B cell (primary cell): ENCODE results near the gene SGCD. TPM values are rescaled to one million over a fixed set of nuclear protein-coding genes. Genes with fewer than 3 reads are reported as not detected.

Experiments used
- ATAC-seq: fragments of 200-7000 bp; cut with Tn5 transposase; one replicate; pipeline ENCODE4 v1.10.0; 2021; ENCODE audit warnings: low read depth, mild to moderate bottlenecking, moderate number of reproducible peaks, moderate library complexity
- CTCF ChIA-PET: fragments of 350-600 bp; sonication (Branson Sonifier 250); formaldehyde crosslinking; loops from one replicate; lab custom pipeline; 2021; ENCODE audit warnings: antibody characterized with exemption, inconsistent platforms; lab: Charles Lee
- POLR2A ChIA-PET: fragments of 350-600 bp; sonication (Branson Sonifier 250); formaldehyde crosslinking; loops from one replicate; lab custom pipeline; 2021; ENCODE audit warnings: antibody characterized with exemption; lab: Charles Lee
- DNase-seq: peaks from one replicate; pipeline ENCODE4 v3.0.0; 2013
- H2AFZ ChIP-seq: 2 replicates; pipeline ENCODE4 v1.6.1; 2012; ENCODE audit warnings: mild to moderate bottlenecking, low read depth, low read length; ENCODE audit not compliant: insufficient read depth, poor library complexity, severe bottlenecking
- H3K27ac ChIP-seq, 2 donors: 1 replicate in 1 of 2; 2 replicates in 1 of 2; pipeline ENCODE4 v1.5.1; 2012 to 2013; ENCODE audit warnings: low read length in 2 of 2, mild to moderate bottlenecking in 2 of 2, moderate library complexity in 1 of 2
- H3K27me3 ChIP-seq, 4 experiments: fragments of 200-600 bp in 1 of 4; sonication (generic) in 1 of 4; replicated peaks in 1 of 4; 1 replicate in 2 of 4; 2 replicates in 2 of 4; pipeline versions ENCODE4 v1.6.1 to v1.7.0; 2013 to 2016; ENCODE audit warnings: low read length in 3 of 4, mild to moderate bottlenecking in 2 of 4, mixed read lengths in 1 of 4, moderate library complexity in 1 of 4; ENCODE audit not compliant: insufficient read depth in 4 of 4, control insufficient read depth in 3 of 4; ENCODE audit errors: control extremely low read depth in 1 of 4
- H3K36me3 ChIP-seq, 2 experiments: replicated peaks in 1 of 2; 1 replicate in 1 of 2; 2 replicates in 1 of 2; pipeline versions ENCODE4 v1.6.1 to v1.7.1; 2013; ENCODE audit warnings: low read length in 1 of 2; ENCODE audit not compliant: insufficient read depth in 2 of 2, control insufficient read depth in 1 of 2; ENCODE audit errors: control extremely low read depth in 1 of 2, extremely low read depth in 1 of 2
- H3K4me1 ChIP-seq, 2 donors: fragments of 200-600 bp in 1 of 2; sonication (generic) in 1 of 2; 1 replicate in 1 of 2; 2 replicates in 1 of 2; pipeline versions ENCODE4 v1.5.1 to v1.6.1; 2013 to 2017; ENCODE audit warnings: low read length in 2 of 2; ENCODE audit not compliant: control insufficient read depth in 2 of 2, insufficient read depth in 2 of 2
- H3K4me2 ChIP-seq: replicated peaks from 2 replicates; pipeline ENCODE3; 2012; ENCODE audit warnings: mild to moderate bottlenecking, low read depth, low read length; ENCODE audit not compliant: poor library complexity, severe bottlenecking
- H3K4me3 ChIP-seq, 5 experiments: fragments of 200-600 bp in 1 of 5; sonication (generic) in 1 of 5; 1 replicate in 3 of 5; 2 replicates in 2 of 5; pipeline versions ENCODE4 v1.5.1 to v1.7.0; 2011 to 2016; ENCODE audit warnings: low read length in 4 of 5, mild to moderate bottlenecking in 4 of 5, low read depth in 2 of 5, control low read depth in 1 of 5, moderate library complexity in 1 of 5; ENCODE audit not compliant: insufficient read depth in 1 of 5; ENCODE audit errors: control extremely low read depth in 1 of 5, extremely low read depth in 1 of 5
- H3K79me2 ChIP-seq: fragments of 200-600 bp; sonication (generic); one replicate; pipeline ENCODE4 v1.6.0; 2016; ENCODE audit warnings: low read length; ENCODE audit not compliant: control insufficient read depth, insufficient read depth
- H3K9ac ChIP-seq: fragments of 200-600 bp; sonication (generic); 2 replicates; pipeline ENCODE4 v1.6.1; 2017; ENCODE audit warnings: mild to moderate bottlenecking, low read length, moderate library complexity
- H3K9me3 ChIP-seq, 3 donors: one replicate each; pipeline versions ENCODE4 v1.6.1 to v1.7.1; 2013; ENCODE audit warnings: low read length in 2 of 3; ENCODE audit not compliant: control insufficient read depth in 2 of 3, insufficient read depth in 1 of 3; ENCODE audit errors: control extremely low read depth in 1 of 3
- H4K20me1 ChIP-seq: 2 replicates; pipeline ENCODE4 v1.6.0; 2012; ENCODE audit warnings: mild to moderate bottlenecking, low read length; ENCODE audit not compliant: insufficient read depth, control insufficient read depth, poor library complexity, severe bottlenecking
- H3K27ac Mint-ChIP-seq: one replicate; pipeline ENCODE4 v1.8.0; 2021; ENCODE audit warnings: mixed read lengths
- H3K27me3 Mint-ChIP-seq: one replicate; pipeline ENCODE4 v1.8.0; 2021; ENCODE audit warnings: mixed read lengths
- H3K4me1 Mint-ChIP-seq: one replicate; pipeline ENCODE4 v1.8.0; 2021; ENCODE audit warnings: mixed read lengths
- H3K4me3 Mint-ChIP-seq: one replicate; pipeline ENCODE4 v1.8.0; 2021; ENCODE audit warnings: mixed read lengths
- H3K9me3 Mint-ChIP-seq: one replicate; pipeline ENCODE4 v1.8.0; 2022; ENCODE audit warnings: mixed read lengths; ENCODE audit not compliant: insufficient read depth
- CTCF ChIP-seq: fragments of 200-600 bp; IDR thresholded peaks from one replicate; pipeline ENCODE4 v1.8.0; 2022; ENCODE audit warnings: antibody characterized with exemption, mild to moderate bottlenecking
- EZH2 ChIP-seq: IDR thresholded peaks from 2 replicates; pipeline ENCODE4 v1.6.1; 2012; ENCODE audit warnings: borderline replicate concordance, low read depth, mild to moderate bottlenecking, moderate library complexity, low read length; ENCODE audit not compliant: insufficient read depth, poor library complexity, severe bottlenecking
- WGBS: methylation state at CpG from one replicate; pipeline ENCODE4 v1.1.5; 2013; ENCODE audit warnings: missing lambda C conversion rate; ENCODE audit not compliant: insufficient coverage; 5-methylcytosine and 5-hydroxymethylcytosine counted together
- intact Hi-C: fragments of 100-400 bp; cut with micrococcal nuclease; formaldehyde crosslinking; loops from one replicate; pipeline ENCODE4 v1.10.0; 2022
- polyA plus RNA-seq: library from polyadenylated mRNA; depleted of rRNA; stranded (reverse); fragments of >200 nt; gene quantifications from 2 replicates; pipeline ENCODE4 v1.2.3, GENCODE V29; 2012
- total RNA-seq, 2 donors: library from RNA; stranded (reverse); fragments of 120-200 nt in 1 of 2; gene quantifications; 1 replicate in 1 of 2; 2 replicates in 1 of 2; pipeline versions ENCODE4 v1.2.3 to v1.2.4, GENCODE V29; 2013 to 2022

SGCD gene
- total and polyA plus RNA-seq, 2 donors (not counting 1 experiment from before 2014, with no cell fraction given), result not detected

- intact Hi-C loops, result no loop called here
- no peak overlapping the region for H3K4me2 ChIP-seq
- H3K4me1 Mint-ChIP-seq, result no peaks in the 10 kb centered on the region
- no peaks in the 10 kb centered on the region for H4K20me1 ChIP-seq
- ATAC-seq, result no peak
- no peak overlapping the region for H2AFZ ChIP-seq
- no peak overlapping the region for H3K27ac Mint-ChIP-seq
- no peaks in the 10 kb centered on the region for H3K27me3 ChIP-seq
- no peaks in the 10 kb centered on the region for H3K9me3 ChIP-seq
- H3K79me2 ChIP-seq, result no peaks in the 10 kb centered on the region
- TF ChIP-seq CTCF (no peak), EZH2 (no peak)
- H3K4me3 ChIP-seq, result no peak overlapping the region
- H3K27me3 Mint-ChIP-seq, result peaks cover 10% of the 10 kb centered on the region
- no peak overlapping the region for H3K9ac ChIP-seq
- no peak overlapping the region for H3K4me3 Mint-ChIP-seq
- no peak overlapping the region for H3K27ac ChIP-seq
- H3K36me3 ChIP-seq, result no peaks in the 10 kb centered on the region
- no peak for DNase-seq
- H3K9me3 Mint-ChIP-seq, result no peaks in the 10 kb centered on the region
- CTCF ChIA-PET, result no interaction called here
- no peaks in the 10 kb centered on the region for H3K4me1 ChIP-seq
- POLR2A ChIA-PET, result no interaction called here
Measured at GRCh38 chr5:156675395-156675794, 348.4 kb downstream of the SGCD start.

GRCh38 chr5:156677963-156678362 lies 351.0 kb downstream of the SGCD start:
- no peaks in the 10 kb centered on the region for H4K20me1 ChIP-seq
- no peaks in the 10 kb centered on the region for H3K9me3 Mint-ChIP-seq
- H3K4me1 Mint-ChIP-seq, result no peaks in the 10 kb centered on the region
- H3K27ac Mint-ChIP-seq, result no peak overlapping the region
- DNase-seq, result no peak
- no peaks in the 10 kb centered on the region for H3K36me3 ChIP-seq
- peaks cover 17% of the 10 kb centered on the region for H3K27me3 Mint-ChIP-seq
- H3K27ac ChIP-seq, result no peak overlapping the region
- ATAC-seq, result no peak
- no peaks in the 10 kb centered on the region for H3K4me1 ChIP-seq
- H3K4me2 ChIP-seq, result no peak overlapping the region
- no peak overlapping the region for H2AFZ ChIP-seq
- TF ChIP-seq CTCF (no peak), EZH2 (no peak)
- ChIA-PET CTCF (no interaction called here), POLR2A (no interaction called here)
- no peaks in the 10 kb centered on the region for H3K9me3 ChIP-seq
- no peaks in the 10 kb centered on the region for H3K79me2 ChIP-seq
- H3K27me3 ChIP-seq, result no peaks in the 10 kb centered on the region
- intact Hi-C loops, result no loop called here
- no peak overlapping the region for H3K9ac ChIP-seq
- no peak overlapping the region for H3K4me3 ChIP-seq
- no CpG with 5 or more reads among the region's 1 CpG for WGBS
- no peak overlapping the region for H3K4me3 Mint-ChIP-seq
